Effector CD4-positive, alpha-beta T cell (primary cell): ENCODE measurements around the gene FAM200B.

Experiments
- DNase-seq: peaks from one replicate; pipeline ENCODE4 v3.0.0-alpha.2; 2020

Gene FAM200B

GRCh38 chr4:15668566-15669435 lies 12.8 kb upstream of the FAM200B start:
- DNase-seq = no peak

GRCh38 chr4:15670576-15670975 lies 11.1 kb upstream of the FAM200B start:
- no peak for DNase-seq

- no peak for DNase-seq
These were observed 9.5 kb upstream of the FAM200B start for GRCh38 chr4:15672101-15672500.

GRCh38 chr4:15673337-15673736 lies 8.3 kb upstream of the FAM200B start:
- no peak for DNase-seq

GRCh38 chr4:15674046-15674445 lies 7.6 kb upstream of the FAM200B start:
- DNase-seq = no peak

GRCh38 chr4:15674926-15675325 lies 6.7 kb upstream of the FAM200B start:
- DNase-seq = no peak

- DNase-seq = no peak
These were observed 6.3 kb upstream of the FAM200B start for GRCh38 chr4:15675356-15675755.

- DNase-seq = no peak
These were observed 5.6 kb upstream of the FAM200B start for GRCh38 chr4:15676039-15676438.

GRCh38 chr4:15676899-15677298 lies 4.7 kb upstream of the FAM200B start:
- DNase-seq = no peak

GRCh38 chr4:15677507-15677988 lies 4.1 kb upstream of the FAM200B start:
- no peak for DNase-seq

GRCh38 chr4:15681067-15681371 lies 608 bp upstream of the FAM200B start:
- no peak for DNase-seq

GRCh38 chr4:15682242-15683142 lies 865 bp downstream of the FAM200B start:
- no peak for DNase-seq

GRCh38 chr4:15683143-15683495 lies 1.5 kb downstream of the FAM200B start:
- no peak for DNase-seq

- DNase-seq = no peak
These were observed 2.9 kb downstream of the FAM200B start for GRCh38 chr4:15684498-15684897.

- DNase-seq = no peak
These were observed 6.4 kb downstream of the FAM200B start for GRCh38 chr4:15688051-15688450.

GRCh38 chr4:15689540-15689939 lies 7.9 kb downstream of the FAM200B start:
- DNase-seq = no peak

GRCh38 chr4:15690020-15690809 lies 8.6 kb downstream of the FAM200B start:
- no peak for DNase-seq

- no peak for DNase-seq
These were observed 9.9 kb downstream of the FAM200B start for GRCh38 chr4:15691346-15692135.

GRCh38 chr4:15692602-15693001 lies 11.0 kb downstream of the FAM200B start:
- DNase-seq = no peak

- DNase-seq = no peak
These were observed 12.8 kb downstream of the FAM200B start for GRCh38 chr4:15694431-15694830.

GRCh38 chr4:15695240-15695699 lies 13.6 kb downstream of the FAM200B start:
- no peak for DNase-seq

- no peak for DNase-seq
These were observed 14.1 kb downstream of the FAM200B start for GRCh38 chr4:15695729-15696128.
